ENCODE results near the gene ZNF366. TPM values are rescaled to one million over a fixed set of nuclear protein-coding genes. Genes with fewer than 3 reads are reported as not detected.

Gene ZNF366
- total and polyA plus RNA-seq, 2 experiments from 2014 or later, result 2.5 TPM; not detected in 1

GRCh38 chr5:72489536-72489935, 17.7 kb downstream of the ZNF366 start:
- Histone ChIP-seq H3K79me2 (no peaks in the 10 kb centered on the region), H4K20me1 (ENCODE audit: insufficient read depth, poor library complexity, severe bottlenecking) (no peaks in the 10 kb centered on the region), H3K4me3 (no peak overlapping the region), H2AFZ (no peak overlapping the region), H3K36me3 (replicated peaks; ENCODE audit: insufficient read depth, low read depth) (no peaks in the 10 kb centered on the region), H3K9me3 (ENCODE audit: low read depth) (no peaks in the 10 kb centered on the region), H3K4me1 (ENCODE audit: insufficient read depth) (no peaks in the 10 kb centered on the region), H3K27ac (no peak overlapping the region), H3K4me2 (no peak overlapping the region), H3K27me3 (no peaks in the 10 kb centered on the region), H3K9me2 (replicated peaks; ENCODE audit: insufficient read depth) (no peaks in the 10 kb centered on the region)
- no peak for DNase-seq (ENCODE audit: low spot score)
- TF ChIP-seq EZH2phosphoT487 (IDR thresholded peaks at IDR 0.05; ENCODE audit: low read depth, severe bottlenecking, unreplicated experiment) (no peak), CTCF (IDR thresholded peaks at IDR 0.05; ENCODE audit: poor library complexity) (no peak), EZH2 (IDR thresholded peaks at IDR 0.05; ENCODE audit: borderline replicate concordance) (no peak)

GRCh38 chr5:72488756-72489155, 18.5 kb downstream of the ZNF366 start:
- H3K9me3 ChIP-seq (ENCODE audit: low read depth), result no peaks in the 10 kb centered on the region
- no peak overlapping the region for H2AFZ ChIP-seq
- no peaks in the 10 kb centered on the region for H3K9me2 ChIP-seq (replicated peaks; ENCODE audit: insufficient read depth)
- H4K20me1 ChIP-seq (ENCODE audit: insufficient read depth, poor library complexity, severe bottlenecking), result no peaks in the 10 kb centered on the region
- H3K4me2 ChIP-seq, result no peak overlapping the region
- H3K4me3 ChIP-seq, result no peak overlapping the region
- TF ChIP-seq CTCF (IDR thresholded peaks at IDR 0.05; ENCODE audit: poor library complexity) (no peak), EZH2 (IDR thresholded peaks at IDR 0.05; ENCODE audit: borderline replicate concordance) (no peak), EZH2phosphoT487 (IDR thresholded peaks at IDR 0.05; ENCODE audit: low read depth, severe bottlenecking, unreplicated experiment) (no peak)
- no peaks in the 10 kb centered on the region for H3K36me3 ChIP-seq (replicated peaks; ENCODE audit: insufficient read depth, low read depth)
- H3K4me1 ChIP-seq (ENCODE audit: insufficient read depth), result no peaks in the 10 kb centered on the region
- H3K27me3 ChIP-seq, result no peaks in the 10 kb centered on the region
- H3K79me2 ChIP-seq, result no peaks in the 10 kb centered on the region
- DNase-seq (ENCODE audit: low spot score), result no peak
- H3K27ac ChIP-seq, result no peak overlapping the region

- no peak overlapping the region for H3K4me2 ChIP-seq
- H4K20me1 ChIP-seq (ENCODE audit: insufficient read depth, poor library complexity, severe bottlenecking), result no peaks in the 10 kb centered on the region
- no peaks in the 10 kb centered on the region for H3K9me2 ChIP-seq (replicated peaks; ENCODE audit: insufficient read depth)
- H2AFZ ChIP-seq, result no peak overlapping the region
- H3K27me3 ChIP-seq, result no peaks in the 10 kb centered on the region
- no peaks in the 10 kb centered on the region for H3K9me3 ChIP-seq (ENCODE audit: low read depth)
- no peaks in the 10 kb centered on the region for H3K4me1 ChIP-seq (ENCODE audit: insufficient read depth)
- no peak for DNase-seq (ENCODE audit: low spot score)
- no peak overlapping the region for H3K4me3 ChIP-seq
- no peak overlapping the region for H3K27ac ChIP-seq
- H3K36me3 ChIP-seq (replicated peaks; ENCODE audit: insufficient read depth, low read depth), result no peaks in the 10 kb centered on the region
- no peaks in the 10 kb centered on the region for H3K79me2 ChIP-seq
- no peak for TF ChIP-seq EZH2phosphoT487 (IDR thresholded peaks at IDR 0.05; ENCODE audit: low read depth, severe bottlenecking, unreplicated experiment)
- 49% methylated on average over 2 of the region's 2 CpGs for WGBS (ENCODE audit: low lambda C conversion rate, missing lambda C conversion rate)
Observed at GRCh38 chr5:72487177-72487576, 20.0 kb downstream of the ZNF366 start.

GRCh38 chr5:72486371-72486770, 20.8 kb downstream of the ZNF366 start:
- no peaks in the 10 kb centered on the region for H3K4me1 ChIP-seq (ENCODE audit: insufficient read depth)
- no peaks in the 10 kb centered on the region for H3K36me3 ChIP-seq (replicated peaks; ENCODE audit: insufficient read depth, low read depth)
- H3K27me3 ChIP-seq, result no peaks in the 10 kb centered on the region
- H2AFZ ChIP-seq, result no peak overlapping the region
- no peaks in the 10 kb centered on the region for H3K9me3 ChIP-seq (ENCODE audit: low read depth)
- H3K9me2 ChIP-seq (replicated peaks; ENCODE audit: insufficient read depth), result no peaks in the 10 kb centered on the region
- H3K27ac ChIP-seq, result no peak overlapping the region
- no peak overlapping the region for H3K4me3 ChIP-seq
- no peak for DNase-seq (ENCODE audit: low spot score)
- H4K20me1 ChIP-seq (ENCODE audit: insufficient read depth, poor library complexity, severe bottlenecking), result no peaks in the 10 kb centered on the region
- no peak for TF ChIP-seq CTCF (IDR thresholded peaks at IDR 0.05; ENCODE audit: poor library complexity)
- no peak for TF ChIP-seq EZH2phosphoT487 (IDR thresholded peaks at IDR 0.05; ENCODE audit: low read depth, severe bottlenecking, unreplicated experiment)
- TF ChIP-seq EZH2 (IDR thresholded peaks at IDR 0.05; ENCODE audit: borderline replicate concordance), result no peak
- H3K4me2 ChIP-seq, result no peak overlapping the region
- H3K79me2 ChIP-seq, result no peaks in the 10 kb centered on the region
